Astrocyte (in vitro differentiated cells and primary cell): Measurements from ENCODE around the gene ZW10. TPM values are rescaled to one million over a fixed set of nuclear protein-coding genes. Genes with fewer than 3 reads are reported as not detected.

Experiments
- DNase-seq: peaks from one replicate; pipeline ENCODE4 v3.0.0-alpha.2; 2010; ENCODE audit warnings: low read depth
- FAIRE-seq: peaks from 2 replicates; lab custom pipeline; 2011; peaks lifted over from hg19 to GRCh38; lab: Jason Lieb, UNC
- H2AFZ ChIP-seq: 2 replicates; pipeline ENCODE4 v1.6.0; 2012; ENCODE audit warnings: low read depth, low read length, inconsistent platforms
- H3K27ac ChIP-seq: 2 replicates; pipeline ENCODE4 v1.5.1; 2011; ENCODE audit warnings: low read depth, low read length, inconsistent platforms
- H3K27me3 ChIP-seq: 2 replicates; pipeline ENCODE4 v1.6.0; 2011; ENCODE audit warnings: low read length, inconsistent platforms; ENCODE audit not compliant: insufficient read depth
- H3K36me3 ChIP-seq: 2 replicates; pipeline ENCODE4 v1.5.1; 2011; ENCODE audit warnings: low read length, inconsistent platforms; ENCODE audit not compliant: insufficient read depth
- H3K4me1 ChIP-seq: 2 replicates; pipeline ENCODE4 v1.5.1; 2011; ENCODE audit warnings: low read length, inconsistent platforms; ENCODE audit not compliant: insufficient read depth
- H3K4me2 ChIP-seq: 2 replicates; pipeline ENCODE4 v1.6.0; 2012; ENCODE audit warnings: low read length, inconsistent platforms
- H3K4me3 ChIP-seq: 2 replicates; pipeline ENCODE4 v1.5.1; 2011; ENCODE audit warnings: low read depth, mild to moderate bottlenecking, low read length, inconsistent platforms; ENCODE audit not compliant: insufficient read depth
- H3K79me2 ChIP-seq: 2 replicates; pipeline ENCODE4 v1.6.0; 2012; ENCODE audit warnings: mild to moderate bottlenecking, low read length, inconsistent platforms; ENCODE audit not compliant: insufficient read depth
- H3K9ac ChIP-seq: 2 replicates; pipeline ENCODE4 v1.6.0; 2012; ENCODE audit warnings: mild to moderate bottlenecking, low read length, inconsistent platforms
- H3K9me3 ChIP-seq: 2 replicates; pipeline ENCODE4 v1.5.1; 2012; ENCODE audit warnings: low read depth, mild to moderate bottlenecking, low read length, inconsistent platforms; ENCODE audit not compliant: insufficient read depth
- H4K20me1 ChIP-seq: 2 replicates; pipeline ENCODE4 v1.6.0; 2012; ENCODE audit warnings: low read length, inconsistent platforms; ENCODE audit not compliant: insufficient read depth
- H3K27ac Mint-ChIP-seq: one replicate; pipeline ENCODE4 v1.8.0; 2021; ENCODE audit warnings: mild to moderate bottlenecking, mixed read lengths; ENCODE audit not compliant: unreplicated experiment
- H3K27me3 Mint-ChIP-seq: one replicate; pipeline ENCODE4 v1.8.0; 2021; ENCODE audit warnings: low read depth, mixed read lengths; ENCODE audit not compliant: unreplicated experiment
- H3K36me3 Mint-ChIP-seq: one replicate; pipeline ENCODE4 v1.8.0; 2021; ENCODE audit warnings: low read depth, mixed read lengths; ENCODE audit not compliant: unreplicated experiment
- H3K4me1 Mint-ChIP-seq: one replicate; pipeline ENCODE4 v1.8.0; 2021; ENCODE audit warnings: low read depth, mixed read lengths; ENCODE audit not compliant: unreplicated experiment
- H3K4me3 Mint-ChIP-seq: one replicate; pipeline ENCODE4 v1.8.0; 2021; ENCODE audit warnings: mild to moderate bottlenecking, moderate library complexity, mixed read lengths; ENCODE audit not compliant: unreplicated experiment
- H3K9me3 Mint-ChIP-seq: one replicate; pipeline ENCODE4 v1.8.0; 2021; ENCODE audit warnings: mild to moderate bottlenecking, mixed read lengths; ENCODE audit not compliant: unreplicated experiment
- CTCF ChIP-seq: IDR thresholded peaks from 2 replicates; pipeline ENCODE4 v1.5.1; 2011; ENCODE audit warnings: low read depth, mild to moderate bottlenecking, inconsistent platforms, low read length, moderate library complexity; ENCODE audit not compliant: insufficient read depth
- EZH2 ChIP-seq: IDR thresholded peaks from 2 replicates; pipeline ENCODE4 v1.6.1; 2012; ENCODE audit warnings: mild to moderate bottlenecking, low read length, inconsistent platforms; ENCODE audit not compliant: insufficient read depth
- total RNA-seq: library from RNA; stranded (reverse); gene quantifications from 2 replicates; pipeline ENCODE4 v1.2.1, GENCODE V29; 2021

Gene ZW10
- total RNA-seq, 1 donor from 2014 or later = 17.9 TPM

- Mint-ChIP-seq H3K27me3 (no peaks in the 10 kb centered on the region), H3K36me3 (no peaks in the 10 kb centered on the region), H3K4me1 (peaks cover 8% of the 10 kb centered on the region), H3K27ac (no peak overlapping the region), H3K9me3 (no peaks in the 10 kb centered on the region), H3K4me3 (no peak overlapping the region)
- Histone ChIP-seq H3K79me2 (no peaks in the 10 kb centered on the region), H3K27me3 (no peaks in the 10 kb centered on the region), H4K20me1 (no peaks in the 10 kb centered on the region), H3K9ac (no peak overlapping the region), H2AFZ (no peak overlapping the region), H3K27ac (no peak overlapping the region), H3K4me1 (peaks cover 13% of the 10 kb centered on the region), H3K4me3 (no peak overlapping the region), H3K36me3 (peaks cover 4% of the 10 kb centered on the region), H3K4me2 (no peak overlapping the region), H3K9me3 (no peaks in the 10 kb centered on the region)
- FAIRE-seq = no peak
- no peak for TF ChIP-seq EZH2
- no peak for TF ChIP-seq CTCF
- DNase-seq = no peak
These were observed 44.7 kb downstream of the ZW10 start for GRCh38 chr11:113728814-113729213.

GRCh38 chr11:113725913-113726312 lies 47.6 kb downstream of the ZW10 start:
- no peaks in the 10 kb centered on the region for H3K27me3 Mint-ChIP-seq
- H3K4me3 Mint-ChIP-seq = no peak overlapping the region
- Histone ChIP-seq H3K27me3 (no peaks in the 10 kb centered on the region), H4K20me1 (no peaks in the 10 kb centered on the region), H3K36me3 (no peaks in the 10 kb centered on the region), H3K79me2 (no peaks in the 10 kb centered on the region), H2AFZ (no peak overlapping the region), H3K9ac (no peak overlapping the region), H3K4me3 (no peak overlapping the region), H3K9me3 (no peaks in the 10 kb centered on the region), H3K27ac (no peak overlapping the region), H3K4me1 (peaks cover 13% of the 10 kb centered on the region), H3K4me2 (no peak overlapping the region)
- FAIRE-seq (no peak), DNase-seq (no peak)
- no peak for TF ChIP-seq CTCF
- no peak for TF ChIP-seq EZH2
- H3K9me3 Mint-ChIP-seq = peaks cover 2% of the 10 kb centered on the region
- no peak overlapping the region for H3K27ac Mint-ChIP-seq
- H3K36me3 Mint-ChIP-seq = no peaks in the 10 kb centered on the region
- peaks cover 12% of the 10 kb centered on the region for H3K4me1 Mint-ChIP-seq

GRCh38 chr11:113725407-113725806 lies 48.1 kb downstream of the ZW10 start:
- no peaks in the 10 kb centered on the region for H3K27me3 ChIP-seq
- Mint-ChIP-seq H3K4me1 (peaks cover 12% of the 10 kb centered on the region), H3K36me3 (no peaks in the 10 kb centered on the region), H3K27me3 (no peaks in the 10 kb centered on the region), H3K9me3 (peaks cover 2% of the 10 kb centered on the region), H3K27ac (no peak overlapping the region), H3K4me3 (no peak overlapping the region)
- DNase-seq = no peak
- FAIRE-seq = no peak
- no peaks in the 10 kb centered on the region for H4K20me1 ChIP-seq
- no peak overlapping the region for H3K4me3 ChIP-seq
- peaks cover 13% of the 10 kb centered on the region for H3K4me1 ChIP-seq
- H2AFZ ChIP-seq = no peak overlapping the region
- H3K9ac ChIP-seq = no peak overlapping the region
- no peaks in the 10 kb centered on the region for H3K79me2 ChIP-seq
- TF ChIP-seq CTCF (no peak), EZH2 (no peak)
- H3K4me2 ChIP-seq = no peak overlapping the region
- H3K36me3 ChIP-seq = no peaks in the 10 kb centered on the region
- no peak overlapping the region for H3K27ac ChIP-seq
- H3K9me3 ChIP-seq = no peaks in the 10 kb centered on the region
